ENCODE results near the gene MTCH1. TPM values are rescaled to one million over a fixed set of nuclear protein-coding genes. Genes with fewer than 3 reads are reported as not detected.

Gene MTCH1
- total and polyA plus RNA-seq, 8 donors: 66.8 to 146 (median 87.2) TPM

DNA sequence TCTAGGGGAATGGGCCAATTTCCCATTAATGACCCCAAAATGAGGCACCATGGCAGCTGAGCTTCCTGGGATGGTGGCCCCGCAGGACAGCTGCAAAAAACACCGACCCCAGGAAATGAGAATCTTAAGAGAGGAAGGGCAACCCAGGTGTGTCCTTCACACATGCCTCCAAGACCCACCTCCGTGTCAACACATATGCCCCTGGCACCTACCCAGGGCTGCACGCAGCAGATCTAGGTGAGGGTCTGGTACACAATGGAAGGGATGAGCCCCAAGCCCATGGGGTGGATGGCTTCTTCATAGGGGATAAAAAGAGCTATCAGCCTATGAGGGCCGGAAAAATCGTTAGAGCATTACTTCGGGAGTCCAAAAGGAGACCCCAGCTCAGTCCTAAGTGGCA, 9.5 kb downstream of the MTCH1 start:
- no peaks in the 10 kb centered on the region for H3K27me3 ChIP-seq
- no peaks in the 10 kb centered on the region for H3K9me3 ChIP-seq
- no peak for ATAC-seq
- H3K36me3 ChIP-seq: peaks cover 11 to 65% (median 35%) of the 10 kb centered on the region in 3 donors
- intact Hi-C loops (cut with DNase I): loop anchor here in 1 of 3 donors (10.0 kb wide), 1 partner anchor 72 kb away; no protein-coding TSS in a partner anchor
- TF ChIP-seq, protein P1, sequence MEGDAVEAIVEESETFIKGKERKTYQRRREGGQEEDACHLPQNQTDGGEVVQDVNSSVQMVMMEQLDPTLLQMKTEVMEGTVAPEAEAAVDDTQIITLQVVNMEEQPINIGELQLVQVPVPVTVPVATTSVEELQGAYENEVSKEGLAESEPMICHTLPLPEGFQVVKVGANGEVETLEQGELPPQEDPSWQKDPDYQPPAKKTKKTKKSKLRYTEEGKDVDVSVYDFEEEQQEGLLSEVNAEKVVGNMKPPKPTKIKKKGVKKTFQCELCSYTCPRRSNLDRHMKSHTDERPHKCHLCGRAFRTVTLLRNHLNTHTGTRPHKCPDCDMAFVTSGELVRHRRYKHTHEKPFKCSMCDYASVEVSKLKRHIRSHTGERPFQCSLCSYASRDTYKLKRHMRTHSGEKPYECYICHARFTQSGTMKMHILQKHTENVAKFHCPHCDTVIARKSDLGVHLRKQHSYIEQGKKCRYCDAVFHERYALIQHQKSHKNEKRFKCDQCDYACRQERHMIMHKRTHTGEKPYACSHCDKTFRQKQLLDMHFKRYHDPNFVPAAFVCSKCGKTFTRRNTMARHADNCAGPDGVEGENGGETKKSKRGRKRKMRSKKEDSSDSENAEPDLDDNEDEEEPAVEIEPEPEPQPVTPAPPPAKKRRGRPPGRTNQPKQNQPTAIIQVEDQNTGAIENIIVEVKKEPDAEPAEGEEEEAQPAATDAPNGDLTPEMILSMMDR (IDR thresholded peaks at IDR 0.05): no peak
- DNase-seq: no peak
- WGBS, 2 donors: 87 to 91% methylated on average over 7 of the region's 7 CpGs
- no peak overlapping the region for H3K4me3 ChIP-seq
- no peak for FAIRE-seq
- H3K27ac ChIP-seq: no peak overlapping the region
- H3K4me1 ChIP-seq: peaks cover 0 to 17% (median 16%) of the 10 kb centered on the region in 3 donors

DNA sequence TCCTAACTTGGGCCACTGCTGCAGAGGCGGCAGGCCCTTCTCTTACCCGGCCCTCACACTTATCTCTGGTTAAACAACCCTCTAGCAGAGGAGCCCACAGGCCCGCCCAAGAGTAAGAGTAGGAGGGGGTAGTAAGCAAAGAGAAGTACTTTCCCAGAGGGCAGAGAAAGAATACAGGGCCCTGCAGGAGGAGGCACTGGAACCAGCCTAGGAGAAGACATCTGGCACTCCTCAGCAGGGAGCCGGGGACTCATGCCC, 10.1 kb downstream of the MTCH1 start:
- H3K27me3 ChIP-seq: no peaks in the 10 kb centered on the region
- no peaks in the 10 kb centered on the region for H3K9me3 ChIP-seq
- H3K27ac ChIP-seq: no peak overlapping the region
- 88 to 89% methylated on average over 4 of the region's 4 CpGs for WGBS, 2 donors
- no peak for DNase-seq
- no peak for ATAC-seq
- intact Hi-C loops (cut with DNase I): loop anchor here in 1 of 3 donors (10.0 kb wide), 1 partner anchor 71 kb away; no protein-coding TSS in a partner anchor
- TF ChIP-seq, protein P1 (IDR thresholded peaks at IDR 0.05): no peak
- no peak for FAIRE-seq
- peaks cover 11 to 70% (median 39%) of the 10 kb centered on the region in 3 donors for H3K36me3 ChIP-seq
- H3K4me1 ChIP-seq: peaks cover 0 to 16% (median 13%) of the 10 kb centered on the region in 3 donors
- H3K4me3 ChIP-seq: no peak overlapping the region

DNA sequence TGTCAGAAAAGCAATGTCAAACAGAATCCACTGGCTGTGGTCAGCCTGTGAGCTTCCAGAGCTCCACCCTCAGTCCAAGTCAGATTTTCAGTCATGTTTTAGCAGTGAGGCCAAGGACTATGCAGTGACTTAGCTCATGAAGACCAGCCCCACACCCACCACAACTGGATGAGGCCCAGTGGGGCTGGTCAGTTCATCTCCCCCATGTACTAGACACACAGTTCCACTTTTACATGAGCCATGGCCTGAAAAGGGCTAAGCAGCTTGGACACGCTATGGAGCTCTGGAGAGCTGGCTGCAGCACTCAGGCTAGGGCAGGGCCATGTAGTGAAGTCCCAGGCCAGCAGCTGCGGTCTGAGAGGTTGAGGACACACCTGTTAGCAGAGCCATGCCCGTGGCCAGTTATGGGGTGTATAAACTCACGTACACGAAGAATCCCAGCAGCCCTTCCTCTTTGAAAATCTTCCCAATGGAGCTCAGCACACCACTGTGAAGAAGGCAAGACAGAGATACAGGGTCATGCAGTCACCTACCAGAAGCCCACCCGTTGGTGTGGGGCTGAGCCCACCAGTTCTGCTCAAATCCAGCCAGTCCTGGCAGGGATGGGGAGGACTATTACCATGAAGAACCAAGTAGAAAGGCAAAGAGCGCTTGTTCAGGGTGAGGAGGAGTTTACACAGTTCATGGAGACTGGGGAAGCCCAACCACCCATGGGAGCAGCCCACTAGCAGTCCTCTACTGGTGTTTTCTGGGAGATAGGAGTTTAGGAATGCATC, 10.6 kb downstream of the MTCH1 start:
- intact Hi-C loops (cut with DNase I): loop anchor here in 1 of 3 donors (10.0 kb wide), 1 partner anchor 71 kb away; no protein-coding TSS in a partner anchor
- H3K4me1 ChIP-seq: peaks cover 0 to 13% (median 10%) of the 10 kb centered on the region in 3 donors
- peaks cover 15 to 76% (median 44%) of the 10 kb centered on the region in 3 donors for H3K36me3 ChIP-seq
- no peaks in the 10 kb centered on the region for H3K27me3 ChIP-seq
- no peak overlapping the region for H3K27ac ChIP-seq
- DNase-seq: no peak
- 92% methylated on average over 7 of the region's 7 CpGs for WGBS, 2 donors
- no peak for ATAC-seq
- TF ChIP-seq, protein P1 (IDR thresholded peaks at IDR 0.05): no peak
- H3K4me3 ChIP-seq: no peak overlapping the region
- H3K9me3 ChIP-seq: no peaks in the 10 kb centered on the region
- FAIRE-seq: no peak

DNA sequence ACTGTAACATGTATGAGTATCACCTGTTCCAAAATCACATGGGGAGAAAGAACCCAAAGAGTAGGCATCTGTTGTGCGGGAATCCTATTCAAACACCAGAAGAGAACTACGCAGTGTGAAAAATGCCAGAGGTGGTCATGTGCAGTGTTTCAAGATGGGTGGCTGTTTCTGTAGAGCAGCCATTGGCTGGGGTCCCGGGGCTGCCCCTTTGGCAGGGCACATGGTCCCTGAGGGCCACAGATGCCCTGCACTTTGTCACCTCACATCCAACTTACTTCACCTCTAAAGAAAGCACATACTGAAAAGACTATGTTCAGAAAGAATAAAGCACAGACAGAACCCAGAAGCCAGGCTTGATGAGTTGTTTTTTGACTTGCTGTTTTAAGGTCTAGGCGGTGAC, 12.3 kb downstream of the MTCH1 start:
- no peaks in the 10 kb centered on the region for H3K27me3 ChIP-seq
- H3K4me3 ChIP-seq: no peak overlapping the region
- no peaks in the 10 kb centered on the region for H3K4me1 ChIP-seq
- H3K9me3 ChIP-seq: no peaks in the 10 kb centered on the region
- TF ChIP-seq, protein P1 (IDR thresholded peaks at IDR 0.05): no peak
- no peak for DNase-seq
- intact Hi-C loops (cut with DNase I): loop anchor here in 1 of 3 donors (10.0 kb wide), 1 partner anchor 69 kb away; no protein-coding TSS in a partner anchor
- 95% methylated on average over 4 of the region's 4 CpGs for WGBS, 2 donors
- no peak for ATAC-seq
- FAIRE-seq: no peak
- no peak overlapping the region for H3K27ac ChIP-seq
- peaks cover 18 to 92% (median 59%) of the 10 kb centered on the region in 3 donors for H3K36me3 ChIP-seq

DNA sequence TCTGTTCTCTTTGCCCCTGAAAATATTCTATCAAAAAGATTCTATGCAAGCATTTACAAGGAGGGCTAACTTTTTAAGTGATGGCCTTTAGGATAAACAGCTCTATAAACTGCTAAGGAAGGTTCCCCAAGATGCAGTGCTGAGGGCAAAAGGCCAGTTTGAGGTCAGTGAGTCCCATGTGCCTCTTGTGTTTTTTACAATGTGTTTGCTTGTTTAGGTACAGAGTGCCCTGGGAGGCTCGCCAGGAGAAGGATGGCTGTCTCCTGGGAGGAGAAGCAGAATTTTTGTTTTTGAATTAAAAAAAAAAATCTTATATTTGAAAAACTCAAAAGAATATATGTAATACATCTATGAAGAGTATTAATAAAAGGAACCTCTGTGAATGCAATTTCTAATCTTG, 12.8 kb downstream of the MTCH1 start:
- H3K27ac ChIP-seq: no peak overlapping the region
- FAIRE-seq (no peak), DNase-seq (no peak), ATAC-seq (no peak)
- no peaks in the 10 kb centered on the region for H3K4me1 ChIP-seq
- no peak overlapping the region for H3K4me3 ChIP-seq
- H3K9me3 ChIP-seq: no peaks in the 10 kb centered on the region
- WGBS, 2 donors: 89 to 98% methylated on average over 1 of the region's 1 CpG
- peaks cover 18 to 97% (median 64%) of the 10 kb centered on the region in 3 donors for H3K36me3 ChIP-seq
- TF ChIP-seq, protein P1 (IDR thresholded peaks at IDR 0.05): no peak
- no peaks in the 10 kb centered on the region for H3K27me3 ChIP-seq
- intact Hi-C loops (cut with DNase I): loop anchor here in 1 of 3 donors (10.0 kb wide), 1 partner anchor 68 kb away; no protein-coding TSS in a partner anchor
